Measurements from ENCODE around the gene SLC4A4. TPM values are rescaled to one million over a fixed set of nuclear protein-coding genes. Genes with fewer than 3 reads are reported as not detected.

Gene SLC4A4
- total RNA-seq, result 1.9 and 5.5 TPM in 2 replicates

GRCh38 chr4:71338846-71339593 is at the start of gene SLC4A4:
Gene SLC4A4 (plus strand): TSS chr4:71339020.

All from pericardium fibroblast (primary cell).